A549 (cell line): Measurements from ENCODE around the gene TMEM158.

Experiments
- EP300 ChIP-seq, 2 experiments: fragments of >200 bp; sonication (Bioruptor Twin); formaldehyde crosslinking; IDR thresholded peaks; 2 replicates in 1 of 2; 3 replicates in 1 of 2; pipeline ENCODE4 v1.6.1; 2016 to 2017
- POLR2A ChIP-seq: IDR thresholded peaks from 2 replicates; pipeline ENCODE4 v1.6.1; 2012; ENCODE audit warnings: mild to moderate bottlenecking, low read length
- ZFP36 ChIP-seq: fragments of 450-650 bp; IDR thresholded peaks from 2 replicates; pipeline ENCODE4 v1.6.1; 2014; ENCODE audit warnings: borderline replicate concordance; ENCODE audit not compliant: partially characterized antibody
- TF ChIP-seq, protein P1 (sequence below): fragments of >200 bp; sonication (Bioruptor Twin); formaldehyde crosslinking; IDR thresholded peaks from 3 replicates; pipeline ENCODE4 v1.5.1; 2016

- TF ChIP-seq ZFP36 (no peak), POLR2A (no peak), EP300 (IDR thresholded peaks at IDR 0.05) (no peak)
- TF ChIP-seq, protein P1, sequence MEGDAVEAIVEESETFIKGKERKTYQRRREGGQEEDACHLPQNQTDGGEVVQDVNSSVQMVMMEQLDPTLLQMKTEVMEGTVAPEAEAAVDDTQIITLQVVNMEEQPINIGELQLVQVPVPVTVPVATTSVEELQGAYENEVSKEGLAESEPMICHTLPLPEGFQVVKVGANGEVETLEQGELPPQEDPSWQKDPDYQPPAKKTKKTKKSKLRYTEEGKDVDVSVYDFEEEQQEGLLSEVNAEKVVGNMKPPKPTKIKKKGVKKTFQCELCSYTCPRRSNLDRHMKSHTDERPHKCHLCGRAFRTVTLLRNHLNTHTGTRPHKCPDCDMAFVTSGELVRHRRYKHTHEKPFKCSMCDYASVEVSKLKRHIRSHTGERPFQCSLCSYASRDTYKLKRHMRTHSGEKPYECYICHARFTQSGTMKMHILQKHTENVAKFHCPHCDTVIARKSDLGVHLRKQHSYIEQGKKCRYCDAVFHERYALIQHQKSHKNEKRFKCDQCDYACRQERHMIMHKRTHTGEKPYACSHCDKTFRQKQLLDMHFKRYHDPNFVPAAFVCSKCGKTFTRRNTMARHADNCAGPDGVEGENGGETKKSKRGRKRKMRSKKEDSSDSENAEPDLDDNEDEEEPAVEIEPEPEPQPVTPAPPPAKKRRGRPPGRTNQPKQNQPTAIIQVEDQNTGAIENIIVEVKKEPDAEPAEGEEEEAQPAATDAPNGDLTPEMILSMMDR, result no peak
Measured at GRCh38 chr3:45185052-45185451, 41.0 kb downstream of the TMEM158 start.
